GM21526 (cell line): ENCODE results near the gene LRRC32.

Experiments used
- ATAC-seq: cut with Tn5 transposase; IDR thresholded peaks from one replicate; pipeline ENCODE4 v1.9.1; 2021; ENCODE audit warnings: moderate library complexity; ENCODE audit not compliant: unreplicated experiment, low FRiP score

LRRC32 gene

DNA sequence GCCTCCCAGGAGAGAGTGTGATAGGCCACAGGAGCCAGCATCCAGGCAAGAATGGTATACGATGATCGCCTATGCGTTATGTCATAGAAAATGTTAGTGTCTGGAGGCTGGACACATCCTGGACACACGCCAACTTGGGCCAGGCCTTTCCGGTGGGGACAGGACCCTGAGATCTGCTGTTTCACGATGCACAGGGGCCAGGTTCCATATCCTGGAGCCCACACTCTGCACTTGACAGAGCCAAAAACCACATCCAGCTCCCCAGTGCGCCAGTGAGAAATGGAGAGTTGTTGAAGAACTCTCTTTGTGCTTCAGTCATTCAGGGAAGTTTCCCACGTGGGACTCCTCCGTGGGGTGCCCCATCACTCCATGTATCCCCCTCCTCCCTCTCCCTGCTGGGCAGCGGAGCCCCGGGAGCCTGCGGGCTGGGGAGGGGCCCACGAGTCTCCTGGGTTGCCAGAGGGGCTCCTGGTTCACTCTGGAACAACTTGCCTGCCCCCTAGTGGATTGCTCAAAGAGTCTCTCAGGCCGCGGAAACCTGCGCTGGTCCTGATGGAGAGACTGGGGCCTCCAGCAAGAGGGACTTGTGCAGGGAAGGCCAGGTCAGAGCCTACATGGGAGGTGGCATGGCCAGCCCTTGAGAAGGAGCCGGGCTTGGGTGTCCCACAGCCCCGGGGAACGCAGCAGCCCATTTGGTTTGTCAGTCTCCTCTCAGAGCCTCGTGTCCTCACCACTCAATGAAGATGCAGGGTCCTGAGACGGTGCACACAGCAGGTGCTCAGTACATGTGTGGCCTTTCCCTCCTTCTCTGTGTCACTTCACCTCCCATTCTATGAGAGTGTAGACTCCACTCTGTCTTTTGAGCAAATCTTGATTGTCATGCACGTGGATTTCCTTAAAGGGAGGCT, 10.2 kb upstream of the LRRC32 start:
- ATAC-seq: no peak

DNA sequence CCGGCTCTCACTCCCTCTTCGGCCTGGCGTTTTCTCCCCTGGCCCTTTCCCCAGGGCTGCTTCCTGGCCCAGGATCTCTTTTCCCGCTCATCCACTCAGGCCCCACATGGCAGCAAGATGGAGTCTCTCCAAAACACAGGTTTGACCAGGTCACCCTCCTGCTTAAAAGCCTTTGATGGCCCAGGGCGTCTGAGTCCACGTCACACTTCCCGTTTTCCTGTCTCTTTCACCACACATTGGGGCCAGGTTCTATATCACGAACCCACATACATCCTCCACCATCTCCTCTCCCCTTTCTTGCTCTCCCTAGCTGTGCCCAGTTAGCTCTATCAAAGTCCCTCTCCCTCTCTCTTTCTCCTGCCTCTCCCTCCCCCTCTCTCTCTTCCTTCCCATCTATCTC, 7.8 kb upstream of the LRRC32 start:
- no peak for ATAC-seq

DNA sequence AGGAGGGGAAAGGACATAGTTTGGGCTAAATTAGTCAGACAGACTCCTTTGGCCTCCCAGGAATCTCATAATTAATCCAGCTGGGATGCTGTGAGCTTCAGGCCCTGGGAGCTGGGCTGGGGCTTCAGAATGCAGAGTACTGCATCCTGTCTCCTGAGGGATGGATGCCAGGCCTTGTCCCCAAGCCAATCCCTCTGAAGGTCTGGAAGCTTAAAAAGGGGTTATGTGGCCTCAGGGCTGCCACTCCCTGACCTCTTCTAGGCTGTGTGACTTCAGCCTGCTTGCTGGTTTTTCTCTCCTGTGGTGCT, 6.9 kb upstream of the LRRC32 start:
- no peak for ATAC-seq

DNA sequence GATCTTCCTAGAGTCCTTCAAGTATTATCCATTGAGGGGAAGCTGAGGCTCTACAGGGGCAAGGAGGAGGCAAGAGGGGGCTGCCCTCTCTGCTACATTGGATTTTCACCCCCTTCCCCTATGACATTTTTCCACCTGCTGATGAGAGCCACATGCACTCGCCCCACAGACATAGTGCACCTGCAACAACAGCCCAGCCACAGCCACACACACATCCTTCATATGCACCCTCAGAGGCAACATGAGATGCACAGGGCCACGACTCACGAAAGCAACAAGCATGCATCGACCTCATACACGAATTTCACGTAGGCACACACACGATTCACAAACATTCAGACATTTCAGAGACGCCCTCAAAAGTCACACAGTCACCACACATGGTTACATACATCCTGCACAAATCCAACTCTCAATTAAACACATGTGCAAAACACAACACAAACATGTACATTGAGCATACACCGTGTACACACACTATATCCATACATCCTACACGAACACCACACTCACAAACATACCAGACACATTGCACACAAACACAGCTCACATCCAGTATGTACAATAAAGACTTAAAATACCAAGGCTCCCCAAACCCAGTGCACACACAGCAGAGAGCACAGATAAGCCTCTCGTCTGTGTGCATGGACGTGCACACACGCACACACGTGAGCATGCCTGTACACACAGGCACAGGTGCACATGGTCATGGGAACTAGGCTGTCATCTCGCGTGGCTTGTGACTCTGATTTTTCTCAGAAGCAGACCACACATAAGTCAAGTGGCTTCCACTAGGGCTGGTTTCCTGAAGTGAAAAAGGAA, 6.3 kb upstream of the LRRC32 start:
- ATAC-seq: no peak

DNA sequence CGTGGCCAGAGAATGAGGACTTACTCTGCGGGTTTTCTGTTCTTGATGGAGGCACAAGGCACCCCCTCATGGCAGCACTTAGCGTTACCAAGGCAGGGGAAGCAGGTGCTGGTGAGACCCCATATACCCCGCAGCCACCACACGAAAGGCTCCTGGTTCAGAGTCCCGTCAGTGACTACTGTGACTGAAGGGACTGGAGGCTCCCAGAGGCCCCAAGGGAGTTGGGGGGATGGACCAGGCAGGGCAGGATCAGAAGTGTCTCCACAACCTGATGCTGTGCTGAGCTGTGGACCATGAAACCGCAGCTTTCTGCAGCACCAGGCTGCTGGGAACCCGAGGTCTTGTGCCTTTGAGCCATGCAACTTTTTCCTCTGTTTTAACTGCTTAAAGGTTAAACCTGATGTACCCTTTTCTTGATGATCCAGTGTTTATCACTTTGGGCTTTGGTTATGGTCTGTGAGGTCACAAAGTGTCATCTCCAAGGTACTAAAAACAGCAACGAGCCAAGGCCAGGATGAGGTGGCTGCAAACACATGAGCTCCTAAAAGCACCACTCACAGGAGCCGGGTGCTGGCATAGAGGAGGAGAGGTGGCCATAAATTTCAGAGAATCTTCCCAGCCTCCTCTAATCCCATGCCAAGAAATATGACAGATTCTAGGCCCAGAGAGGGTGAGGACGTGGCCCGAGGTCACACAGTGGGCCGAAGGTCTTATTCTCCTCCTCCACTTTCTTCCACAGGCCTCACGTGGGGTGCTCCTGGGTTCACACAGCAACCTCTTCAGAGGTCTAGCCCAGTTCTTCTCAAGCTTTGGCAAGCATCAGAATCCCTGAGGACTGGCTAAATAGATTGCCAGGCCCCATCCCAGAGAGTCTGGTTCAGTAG, 4.2 kb upstream of the LRRC32 start:
- ATAC-seq: no peak

DNA sequence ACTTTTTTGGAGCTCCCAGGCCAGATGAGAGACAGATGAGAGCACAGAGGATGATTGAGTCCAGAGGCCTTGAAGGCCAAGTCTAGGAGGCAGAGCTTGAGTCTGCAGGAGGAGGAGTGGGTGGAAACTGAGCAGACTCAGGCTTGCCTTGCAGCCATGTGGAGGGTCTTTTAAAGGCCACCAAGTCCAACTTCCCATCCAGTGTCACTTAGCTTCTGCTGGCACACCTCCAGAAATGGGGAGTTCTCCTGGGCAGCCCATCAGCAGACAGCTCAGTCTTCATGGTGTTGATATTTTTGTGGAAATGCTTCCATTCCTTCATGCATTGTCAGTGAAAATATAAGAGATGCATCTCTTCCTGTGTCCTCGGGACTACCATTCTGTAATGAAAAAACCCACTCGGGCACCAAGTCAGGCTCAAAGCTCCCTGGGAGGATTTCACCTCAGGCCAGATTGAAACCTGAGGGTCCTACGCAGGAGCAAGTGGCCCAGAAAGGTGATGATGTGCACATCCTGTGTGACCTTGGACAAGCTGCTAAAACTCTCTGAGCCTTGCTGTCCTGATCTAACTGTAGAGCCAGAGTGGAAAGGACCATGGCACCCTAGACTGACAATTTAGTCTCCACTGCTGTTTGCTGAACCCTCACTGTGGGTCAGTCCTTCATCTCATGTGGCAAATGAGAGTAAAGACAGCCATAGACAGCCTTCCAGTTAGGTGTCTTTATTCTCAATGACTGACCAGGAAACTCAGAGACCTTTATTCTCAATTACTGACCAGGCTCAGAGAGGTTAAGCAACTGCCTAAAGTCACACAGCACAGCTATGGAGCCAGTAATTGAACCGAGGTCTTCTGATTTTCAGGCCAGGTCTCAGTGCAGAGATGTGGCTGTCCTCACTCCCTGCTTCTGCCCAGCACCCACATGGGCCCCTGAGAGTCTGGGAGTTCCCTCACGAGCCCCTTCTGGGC, 2.9 kb upstream of the LRRC32 start:
- ATAC-seq: peak; percentile 11

DNA sequence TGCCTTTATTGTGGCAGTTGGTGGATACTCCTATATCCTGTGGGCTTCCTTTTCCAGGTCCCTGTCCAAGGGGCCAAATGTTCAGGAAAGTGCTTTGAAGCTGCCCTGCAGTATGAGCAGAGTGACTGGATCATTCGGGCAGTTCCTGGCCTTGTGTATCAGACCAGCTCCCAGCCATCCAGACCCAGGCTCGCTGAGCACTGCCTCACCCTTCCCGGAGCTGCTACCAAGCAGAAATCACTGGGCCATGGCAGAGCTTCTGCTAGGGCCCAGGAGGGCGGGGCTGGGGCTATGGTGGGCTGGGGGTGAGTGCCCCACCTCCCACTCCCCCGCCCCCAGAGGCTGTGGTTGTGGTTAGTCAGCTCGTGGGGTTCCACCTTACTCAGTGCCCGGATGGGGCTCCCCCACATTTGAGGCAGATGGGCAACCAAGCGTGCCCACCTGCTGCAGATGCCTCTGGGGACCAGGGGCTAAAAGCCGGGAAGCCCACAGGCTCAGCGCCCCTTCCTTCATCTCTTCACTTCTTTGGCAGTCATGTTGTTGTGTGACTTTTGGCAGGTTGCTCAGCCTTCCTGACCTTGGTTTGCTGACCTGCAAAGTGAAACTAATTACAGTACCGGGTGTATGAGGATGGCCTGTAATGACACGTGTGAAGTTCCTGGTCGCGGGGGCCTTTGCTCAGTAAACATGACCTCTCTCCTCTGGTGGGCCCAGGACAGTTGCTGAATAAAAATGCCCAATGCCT, 2.1 kb upstream of the LRRC32 start:
- peak; percentile 50 for ATAC-seq

DNA sequence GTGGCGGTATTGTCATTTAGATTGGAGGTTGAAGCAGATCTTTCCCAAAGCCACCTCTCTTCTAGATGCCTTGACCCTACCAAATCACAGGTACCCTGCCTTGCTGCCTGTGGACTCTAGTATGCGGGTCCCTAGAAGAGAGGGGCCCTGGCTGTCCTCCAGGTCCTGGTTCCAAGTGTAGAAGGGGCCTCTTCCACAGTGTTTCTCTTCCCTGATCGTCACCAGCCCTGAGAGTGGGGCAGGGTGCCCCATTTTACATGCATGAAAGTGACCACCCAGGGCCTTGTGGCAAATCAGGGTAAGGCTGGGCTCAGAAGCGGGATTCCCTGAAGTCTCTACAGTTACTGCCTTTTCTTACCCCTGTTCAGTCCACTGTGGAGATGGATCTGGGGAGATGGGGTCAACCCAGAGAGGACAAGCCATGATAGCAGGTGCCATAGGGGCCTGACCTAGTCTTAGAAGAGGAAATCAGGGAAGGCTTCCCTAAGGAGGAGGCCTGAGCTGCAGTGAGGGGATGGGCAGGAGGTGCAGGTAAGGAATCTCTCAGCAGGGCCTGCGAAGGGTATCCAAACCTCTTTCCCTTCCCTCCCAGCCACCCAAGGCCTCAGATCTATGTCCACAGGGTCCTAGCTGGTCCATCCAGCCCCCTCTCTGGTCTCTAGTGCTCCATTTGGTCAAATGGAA, 1.2 kb upstream of the LRRC32 start:
- ATAC-seq: no peak

DNA sequence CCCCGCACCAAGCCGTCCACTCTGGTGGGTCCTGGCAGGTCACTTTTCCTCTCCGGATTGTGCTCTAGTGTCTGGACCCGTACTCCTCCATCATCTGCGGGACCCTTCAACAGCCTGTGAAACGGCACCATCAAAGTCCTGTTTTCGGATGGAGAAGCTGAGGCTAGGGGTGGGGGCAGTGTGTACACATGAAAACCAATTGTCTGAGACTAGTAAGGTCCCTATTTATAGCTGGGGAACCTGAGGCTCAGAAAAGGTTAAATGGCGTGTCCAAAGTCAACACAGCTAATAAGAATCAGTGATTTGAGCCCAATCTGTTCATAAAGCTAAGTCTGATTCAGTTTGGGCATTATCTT, 668 bp upstream of the LRRC32 start:
- no peak for ATAC-seq

DNA sequence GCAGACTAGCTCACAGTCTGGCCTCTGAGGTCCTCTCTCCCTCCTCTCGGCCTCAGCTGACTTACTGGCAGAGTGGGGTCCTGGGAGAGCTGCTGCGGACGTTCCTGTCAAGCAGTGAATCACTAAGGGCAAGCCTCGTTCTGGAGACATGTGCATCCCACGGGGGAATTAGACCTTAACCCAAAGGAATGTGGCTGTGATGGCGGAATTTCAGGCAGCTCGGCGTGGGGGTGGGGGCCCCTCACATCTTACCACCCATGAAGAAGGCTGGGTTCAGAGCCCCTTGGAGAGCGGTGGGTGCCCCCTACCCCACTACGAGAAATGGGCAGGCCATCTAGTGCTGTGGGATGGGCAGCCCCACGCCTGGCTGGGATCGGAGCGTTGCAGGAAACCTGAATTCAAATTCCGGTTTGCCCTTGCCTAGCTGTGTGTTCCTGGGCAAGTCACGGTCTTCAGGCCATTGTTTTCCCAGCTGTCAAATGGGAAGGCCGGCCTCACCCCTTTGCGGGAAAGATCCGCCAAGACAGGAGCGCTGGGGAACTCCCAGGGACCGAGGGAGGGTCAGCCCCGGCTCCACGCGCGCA, 554 bp downstream of the LRRC32 start:
- no peak for ATAC-seq

DNA sequence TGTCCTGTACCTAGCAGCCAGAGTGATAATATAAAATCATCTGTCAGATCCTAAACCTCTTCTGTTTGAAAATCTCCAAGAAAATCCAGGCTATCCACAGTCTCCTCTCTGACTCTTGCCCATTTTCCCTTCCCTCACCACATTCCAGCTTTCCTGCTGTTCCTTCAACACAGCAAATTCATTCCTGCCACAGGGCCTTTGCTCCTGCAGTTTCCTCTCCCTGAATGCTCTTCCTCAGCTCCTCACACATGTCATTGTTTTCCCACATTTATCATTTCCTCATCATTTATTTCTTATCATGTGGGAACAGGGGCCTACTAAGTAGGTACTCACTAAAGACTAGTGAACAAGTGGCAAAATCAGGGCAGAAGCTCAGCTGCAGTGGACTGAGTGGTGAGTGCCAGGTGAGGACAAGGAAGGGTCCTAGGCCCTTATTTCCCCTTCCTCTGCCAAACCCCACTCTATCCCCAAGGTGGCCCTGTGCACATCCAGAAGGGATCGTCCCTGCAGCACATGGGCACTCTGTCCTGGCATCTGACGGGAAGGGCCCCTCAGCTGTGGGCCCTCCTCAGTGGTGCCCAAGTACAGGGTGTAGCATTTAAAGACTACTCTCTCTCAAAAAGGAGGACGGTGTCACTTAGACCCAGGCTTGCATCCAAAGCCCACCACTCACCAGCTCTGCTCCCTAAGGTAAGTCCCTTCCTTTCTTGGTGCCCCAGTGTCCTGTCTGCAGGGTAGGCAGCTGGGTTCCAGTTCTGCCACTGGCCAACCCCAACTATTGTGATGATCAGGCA, 2.0 kb downstream of the LRRC32 start:
- no peak for ATAC-seq

DNA sequence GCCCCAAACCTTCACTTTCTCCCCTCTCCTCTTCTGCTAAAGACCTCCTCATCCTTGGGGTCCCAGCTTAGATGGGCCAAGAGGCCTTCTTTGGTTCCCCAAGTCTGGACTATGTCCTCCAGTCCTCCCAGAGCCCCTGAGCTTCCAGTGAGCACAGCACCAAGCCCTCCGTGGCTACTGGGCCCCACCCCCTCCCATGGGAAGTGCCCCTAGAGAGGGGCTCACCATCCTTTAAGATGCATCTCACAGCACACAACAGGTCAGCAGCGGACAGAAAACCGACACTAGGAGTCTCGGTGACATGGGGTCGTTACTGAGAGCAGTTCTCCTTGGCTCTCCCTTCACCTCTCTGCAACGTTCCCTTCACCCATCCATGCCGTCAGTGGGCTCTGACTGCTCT, 2.7 kb downstream of the LRRC32 start:
- ATAC-seq: no peak

DNA sequence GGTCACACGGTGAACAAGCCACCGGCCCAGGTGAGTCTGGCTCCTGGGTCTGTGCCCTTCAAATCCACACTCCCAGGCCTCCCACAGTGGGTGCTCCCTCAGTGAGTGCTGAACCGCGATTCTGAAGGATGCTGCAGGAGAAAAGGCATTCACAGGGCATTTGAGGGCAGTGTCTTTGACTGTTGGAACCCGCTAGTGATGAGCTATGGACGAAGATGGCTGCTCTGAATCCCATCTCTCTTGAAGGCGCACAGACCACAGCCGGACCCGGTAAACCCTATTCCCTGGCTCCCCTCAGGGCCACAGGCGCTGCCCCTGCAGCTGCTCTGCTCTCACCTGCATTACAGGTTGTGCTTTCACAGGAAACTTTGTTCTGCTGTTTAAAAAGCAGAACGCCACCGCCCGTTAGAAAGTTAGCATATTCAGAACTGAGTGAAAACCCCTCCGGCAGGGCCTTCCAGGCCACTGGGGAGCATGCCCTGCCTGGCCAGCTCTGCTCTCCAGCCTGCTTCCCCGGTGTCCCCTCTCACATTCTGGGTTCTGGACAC, 3.2 kb downstream of the LRRC32 start:
- ATAC-seq: no peak

DNA sequence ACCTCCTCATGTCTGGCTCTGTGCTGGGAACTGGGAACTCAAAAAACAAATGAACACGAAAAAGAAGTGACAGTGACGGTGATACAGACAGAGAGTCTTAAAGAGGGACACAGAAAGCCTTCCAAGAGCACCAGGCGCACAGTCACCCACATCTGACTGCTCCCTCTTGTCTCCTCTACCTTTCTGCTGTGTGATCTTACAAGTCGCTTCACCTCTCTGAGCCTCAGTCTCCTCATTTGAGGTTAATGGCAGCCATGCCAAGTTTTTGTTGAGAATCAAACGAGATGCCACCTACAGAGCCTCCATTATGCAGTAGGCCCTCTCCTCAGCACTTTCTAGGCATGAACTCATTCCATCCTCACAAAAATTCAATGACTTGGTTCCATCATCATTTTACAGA, 3.7 kb downstream of the LRRC32 start:
- ATAC-seq: no peak

DNA sequence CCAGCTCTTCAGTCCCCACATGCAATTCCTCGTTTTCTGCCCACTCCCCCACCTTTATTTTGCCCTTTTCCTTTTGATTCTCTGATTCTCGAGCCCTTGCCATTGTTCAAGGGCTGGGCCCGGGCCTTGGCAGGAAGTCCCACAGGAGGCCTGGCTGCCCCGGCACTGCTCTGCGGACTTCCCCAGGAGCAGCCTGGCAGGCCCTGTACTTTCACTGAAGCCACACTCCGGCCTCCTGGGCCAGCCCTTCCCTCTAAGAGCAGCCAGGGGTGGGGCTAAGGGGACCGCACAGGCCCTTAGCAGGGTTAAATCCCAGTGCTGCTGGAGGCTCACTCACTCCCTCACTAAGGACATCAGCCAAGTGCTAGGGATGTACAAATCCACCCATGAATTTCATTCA, 4.1 kb downstream of the LRRC32 start:
- no peak for ATAC-seq

DNA sequence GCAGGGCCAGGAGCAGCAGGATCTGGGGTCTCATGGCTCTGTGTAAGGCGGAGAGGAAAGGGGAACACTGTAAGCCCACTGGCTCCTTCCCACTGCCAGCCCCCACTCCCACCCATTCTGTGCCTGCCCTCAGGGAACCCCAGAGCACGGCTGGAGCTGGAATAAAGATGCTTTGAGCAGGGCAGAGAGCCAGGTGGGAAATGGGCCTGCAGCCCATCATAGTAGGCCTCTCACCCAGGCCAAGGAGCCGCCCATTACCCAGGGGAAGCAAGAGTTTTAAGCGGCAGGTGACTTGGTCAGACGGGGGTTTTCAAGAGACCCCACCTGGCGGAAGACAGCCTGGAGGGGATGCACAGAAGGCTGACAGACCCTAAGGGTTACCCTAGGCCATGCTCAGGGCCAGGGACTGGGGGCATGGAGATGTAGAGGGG, 4.6 kb downstream of the LRRC32 start:
- ATAC-seq: no peak

DNA sequence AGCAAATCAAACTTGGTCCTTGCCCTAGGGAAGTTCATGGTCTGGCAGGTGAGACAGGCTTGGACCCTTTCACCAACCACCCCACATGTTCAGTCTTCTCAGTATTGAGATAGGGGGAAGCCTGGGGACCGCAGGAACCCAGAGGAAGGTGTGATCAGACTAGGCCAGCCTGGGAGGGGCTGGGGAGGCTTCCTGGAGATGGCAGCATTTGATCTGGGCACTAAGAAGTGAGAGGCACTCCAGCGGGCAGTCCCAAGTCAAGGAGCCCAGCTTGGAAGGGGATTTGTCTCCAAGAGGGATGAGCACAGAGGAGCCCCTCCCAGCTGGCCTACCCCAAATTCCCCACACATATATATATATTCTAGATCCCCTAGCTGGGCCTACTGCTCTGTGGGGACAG, 5.4 kb downstream of the LRRC32 start:
- no peak for ATAC-seq
